Trophoblast cell (in vitro differentiated cells and primary cell): Measurements from ENCODE around the gene TRIM46.
"Not testable (repeated sequence)": the region's sequence is repeated elsewhere in the genome, so short reads cannot be mapped to it uniquely, and the experiment has no call there.

ENCODE experiments used
- DNase-seq, 2 donors: peaks; one replicate each; pipeline ENCODE4 v3.0.0-alpha.2; 2016
- H2AFZ ChIP-seq: 2 replicates; pipeline ENCODE4 v1.6.1; 2013; ENCODE audit warnings: low read length, moderate library complexity, mild to moderate bottlenecking; ENCODE audit not compliant: insufficient read depth, poor library complexity
- H2AK5ac ChIP-seq: 2 replicates; pipeline ENCODE4 v1.6.1; 2013; ENCODE audit warnings: mild to moderate bottlenecking, low read length
- H2BK120ac ChIP-seq: 2 replicates; pipeline ENCODE4 v1.6.1; 2013; ENCODE audit warnings: low read length, mild to moderate bottlenecking, moderate library complexity; ENCODE audit not compliant: insufficient read depth, poor library complexity
- H2BK12ac ChIP-seq: 2 replicates; pipeline ENCODE4 v1.6.1; 2013; ENCODE audit warnings: mild to moderate bottlenecking, low read length, moderate library complexity
- H2BK5ac ChIP-seq: 2 replicates; pipeline ENCODE4 v1.6.1; 2013; ENCODE audit warnings: low read length, low read depth, moderate library complexity, mild to moderate bottlenecking; ENCODE audit not compliant: poor library complexity
- H3K14ac ChIP-seq: 2 replicates; pipeline ENCODE4 v1.6.1; 2013; ENCODE audit warnings: mild to moderate bottlenecking, low read length
- H3K18ac ChIP-seq: 2 replicates; pipeline ENCODE4 v1.6.1; 2013; ENCODE audit warnings: mild to moderate bottlenecking, low read length
- H3K23ac ChIP-seq: 2 replicates; pipeline ENCODE4 v1.6.1; 2013; ENCODE audit warnings: low read length
- H3K27ac ChIP-seq: 2 replicates; pipeline ENCODE4 v1.5.1; 2013; ENCODE audit warnings: low read depth, mild to moderate bottlenecking, inconsistent platforms, low read length, moderate library complexity
- H3K27me3 ChIP-seq: 2 replicates; pipeline ENCODE4 v1.6.1; 2013; ENCODE audit warnings: inconsistent platforms, mild to moderate bottlenecking, low read length, moderate library complexity; ENCODE audit not compliant: insufficient read depth
- H3K36me3 ChIP-seq, 2 experiments: 1 replicate in 1 of 2; 2 replicates in 1 of 2; pipeline ENCODE4 v1.6.1; 2013; ENCODE audit warnings: low read length in 2 of 2, mild to moderate bottlenecking in 2 of 2, moderate library complexity in 1 of 2; ENCODE audit not compliant: insufficient read depth in 2 of 2, control insufficient read depth in 1 of 2
- H3K4ac ChIP-seq: 2 replicates; pipeline ENCODE4 v1.6.1; 2013; ENCODE audit warnings: low read depth, mild to moderate bottlenecking, low read length, moderate library complexity
- H3K4me1 ChIP-seq, 2 experiments: 1 replicate in 1 of 2; 2 replicates in 1 of 2; pipeline ENCODE4 v1.6.1; 2013; ENCODE audit warnings: low read length in 2 of 2, mild to moderate bottlenecking in 2 of 2, moderate library complexity in 1 of 2; ENCODE audit not compliant: insufficient read depth in 2 of 2, control insufficient read depth in 1 of 2
- H3K4me2 ChIP-seq: 2 replicates; pipeline ENCODE4 v1.6.1; 2013; ENCODE audit warnings: inconsistent platforms, mild to moderate bottlenecking, low read length, moderate library complexity
- H3K4me3 ChIP-seq: 2 replicates; pipeline ENCODE4 v1.5.1; 2013; ENCODE audit warnings: mild to moderate bottlenecking, low read depth, low read length, inconsistent platforms
- H3K79me1 ChIP-seq: one replicate; pipeline ENCODE4 v1.6.1; 2013; ENCODE audit warnings: low read length
- H3K79me2 ChIP-seq: 2 replicates; pipeline ENCODE4 v1.6.1; 2013; ENCODE audit warnings: low read length, mild to moderate bottlenecking; ENCODE audit not compliant: control insufficient read depth, insufficient read depth, poor library complexity
- H3K9ac ChIP-seq: 2 replicates; pipeline ENCODE4 v1.6.1; 2013; ENCODE audit warnings: mild to moderate bottlenecking, low read length
- H3K9me3 ChIP-seq: 2 replicates; pipeline ENCODE4 v1.6.1; 2013; ENCODE audit warnings: low read depth, mild to moderate bottlenecking, control low read depth, inconsistent platforms, low read length; ENCODE audit not compliant: insufficient read depth
- H4K12ac ChIP-seq: 2 replicates; pipeline ENCODE4 v1.6.1; 2013; ENCODE audit warnings: low read depth, mild to moderate bottlenecking, low read length, moderate library complexity
- H4K8ac ChIP-seq: 2 replicates; pipeline ENCODE4 v1.6.1; 2013; ENCODE audit warnings: low read depth, mild to moderate bottlenecking, low read length, moderate library complexity
- H4K91ac ChIP-seq: one replicate; pipeline ENCODE4 v1.6.1; 2013; ENCODE audit warnings: low read depth, mild to moderate bottlenecking, low read length, moderate library complexity
- WGBS: extraction: QIAGEN DNeasy Blood & Tissue Kit; methylation state at CpG from one replicate; pipeline ENCODE4 v1.1.7; 2013; ENCODE audit warnings: missing lambda C conversion rate; ENCODE audit not compliant: insufficient read length, insufficient coverage; ENCODE audit errors: extremely low coverage; 5-methylcytosine and 5-hydroxymethylcytosine counted together

Gene TRIM46

DNA sequence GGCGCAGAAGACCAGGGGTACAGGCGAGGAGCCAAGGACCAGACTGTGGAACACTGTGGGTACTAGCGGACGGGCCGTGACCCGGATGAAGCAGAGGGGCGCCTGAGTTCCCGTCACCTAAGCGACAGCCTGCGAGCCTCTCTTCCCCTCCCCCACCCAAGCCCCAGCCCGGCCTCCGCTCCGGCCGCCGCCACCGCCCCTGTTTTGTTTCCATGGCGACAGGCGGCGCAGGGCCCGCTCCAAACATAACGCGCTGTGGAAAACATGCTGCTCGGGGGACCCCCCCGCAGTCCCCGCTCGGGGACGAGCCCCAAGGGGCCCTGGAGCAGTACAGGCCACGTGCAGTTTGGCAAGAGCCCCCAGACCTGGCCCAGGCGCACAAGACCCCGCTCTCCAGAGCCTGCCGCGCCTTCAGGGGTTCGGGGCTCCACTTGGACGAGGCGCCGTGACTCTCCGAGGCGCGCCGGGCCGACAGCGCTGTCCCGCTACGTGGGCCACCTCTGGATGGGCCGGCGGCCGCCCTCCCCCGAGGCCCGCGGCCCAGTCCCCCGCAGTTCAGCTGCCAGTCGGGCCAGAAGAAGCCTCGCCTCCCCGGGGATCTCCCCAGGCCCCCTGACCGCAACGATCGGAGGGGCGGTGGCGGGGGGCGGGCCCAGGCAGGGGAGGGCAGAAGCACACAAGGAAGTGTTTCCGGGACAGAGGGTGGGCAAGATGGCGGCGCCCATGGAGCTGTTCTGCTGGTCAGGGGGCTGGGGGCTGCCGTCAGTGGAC is 35.1 kb downstream of the TRIM46 start, which contains the start of gene MTX1:
TSS of gene MTX1 (plus strand) at position 155 of the 771 bp plus-strand sequence. CDS start at position 265, 110 bp downstream.
- H3K79me1 ChIP-seq: peaks cover 18% of the 10 kb centered on the region

DNA sequence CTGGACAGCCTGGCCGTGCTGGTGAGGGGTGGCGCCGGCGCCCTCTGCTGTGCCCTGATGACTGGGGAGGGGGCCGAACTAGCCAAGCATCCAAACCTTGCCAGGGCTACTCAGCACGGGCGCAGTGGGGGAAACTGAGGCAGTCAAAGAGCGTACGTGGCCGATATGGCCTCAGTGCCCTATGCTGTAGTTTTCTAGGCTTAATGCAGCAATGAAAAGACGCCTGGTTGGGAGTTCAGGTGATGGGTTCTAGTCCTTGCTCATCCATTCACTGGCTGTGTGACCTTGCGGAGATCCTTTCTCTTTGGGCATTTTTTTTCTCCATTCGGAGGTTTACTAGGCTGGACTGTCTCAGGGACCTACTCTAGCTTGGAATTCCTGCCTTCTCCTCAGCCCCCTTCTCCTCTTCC is 35.7 kb downstream of the TRIM46 start:
- Histone ChIP-seq H3K14ac (peak overlapping the region; percentile 87), H3K27me3 (no peaks in the 10 kb centered on the region), H3K18ac (peak overlapping the region; percentile 71), H2AK5ac (peak overlapping the region; percentile 16), H3K23ac (no peak overlapping the region), H4K12ac (peak overlapping the region; percentile 67), H2BK12ac (no peak overlapping the region), H2BK5ac (peak overlapping the region; percentile 5), H2AFZ (peak overlapping the region; percentile 72), H3K36me3 (peaks cover 11 to 14% of the 10 kb centered on the region in 2 experiments), H4K91ac (peak overlapping the region; percentile 95), H3K27ac (no peak overlapping the region), H3K4me3 (peak overlapping the region; percentile 90), H3K79me2 (peaks cover 12% of the 10 kb centered on the region), H3K9ac (peak overlapping the region; percentile 71), H3K9me3 (no peaks in the 10 kb centered on the region), H3K4me1 (peaks cover 12 to 14% of the 10 kb centered on the region in 2 experiments), H3K4ac (peak overlapping the region; percentile 60), H3K79me1 (peaks cover 18% of the 10 kb centered on the region), H4K8ac (peak overlapping the region; percentile 89), H3K4me2 (peak overlapping the region; percentile 99), H2BK120ac (peak overlapping the region; percentile 28)
- no CpG with 5 or more reads among the region's 13 CpGs for WGBS
- DNase-seq: no peak

More for the DNA sequence above, 35.1 kb downstream of the TRIM46 start, which contains the start of gene MTX1:
- Histone ChIP-seq H2AFZ (peak within 1 kb of the TSS; percentile 94), H3K27me3 (no peaks in the 10 kb centered on the region), H4K8ac (peak within 1 kb of the TSS; percentile 95), H2BK12ac (peak within 1 kb of the TSS; percentile 89), H3K23ac (no peak within 1 kb of the TSS), H4K12ac (peak within 1 kb of the TSS; percentile 96), H3K4me3 (peak within 1 kb of the TSS; percentile 90), H3K4ac (peak within 1 kb of the TSS; percentile 98), H3K79me2 (peaks cover 12% of the 10 kb centered on the region), H2AK5ac (peak within 1 kb of the TSS; percentile 90), H3K14ac (peak within 1 kb of the TSS; percentile 97), H4K91ac (peak within 1 kb of the TSS; percentile 99), H3K4me1 (peaks cover 12 to 14% of the 10 kb centered on the region in 2 experiments), H3K36me3 (peaks cover 11 to 14% of the 10 kb centered on the region in 2 experiments), H2BK5ac (peak within 1 kb of the TSS; percentile 98), H3K27ac (peak within 1 kb of the TSS; percentile 77), H2BK120ac (peak within 1 kb of the TSS; percentile 97), H3K9ac (peak within 1 kb of the TSS; percentile 85), H3K18ac (peak within 1 kb of the TSS; percentile 98), H3K4me2 (peak within 1 kb of the TSS; percentile 99), H3K9me3 (no peaks in the 10 kb centered on the region)
- no CpG with 5 or more reads among the region's 64 CpGs for WGBS
- peak; percentile 80 to 83 for DNase-seq

DNA sequence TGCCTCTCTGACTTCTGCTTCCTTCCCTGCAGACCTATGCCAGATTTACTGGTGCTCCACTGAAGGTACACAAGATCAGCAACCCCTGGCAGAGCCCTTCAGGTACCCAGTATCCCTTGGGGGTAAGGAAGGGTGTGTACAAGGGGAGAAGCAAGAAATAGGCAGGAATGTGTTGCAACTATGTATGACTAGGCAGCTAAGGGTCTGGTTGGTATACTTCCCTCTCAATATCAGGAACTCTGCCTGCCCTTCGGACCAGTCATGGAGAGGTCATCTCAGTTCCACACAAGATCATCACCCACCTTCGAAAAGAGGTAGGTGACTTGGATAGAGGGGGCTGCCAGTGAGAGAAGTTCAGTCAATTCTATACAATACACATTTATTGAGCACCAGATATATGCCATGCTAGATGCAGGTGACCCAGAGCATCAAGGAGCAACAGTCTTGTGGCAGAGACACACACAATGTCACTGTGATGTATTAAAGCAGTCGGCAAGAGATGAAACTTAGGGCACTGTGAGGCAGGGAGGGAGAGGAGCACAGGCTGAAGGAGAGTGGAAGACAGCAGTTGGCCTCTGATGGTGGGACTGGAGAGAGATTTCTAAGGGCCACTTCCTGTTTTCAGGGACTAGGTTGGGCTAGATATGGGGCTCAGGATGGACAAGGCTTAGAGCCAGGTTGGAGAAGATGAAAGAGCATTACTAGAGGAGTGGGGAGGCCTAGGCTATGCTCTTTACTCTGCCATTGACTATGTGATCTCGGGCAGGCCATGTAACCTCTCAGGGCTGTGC is 36.9 kb downstream of the TRIM46 start:
- Histone ChIP-seq H3K79me1 (peaks cover 18% of the 10 kb centered on the region), H2BK12ac (no peak overlapping the region), H3K4me1 (peaks cover 12 to 14% of the 10 kb centered on the region in 2 experiments), H3K4me2 (no peak overlapping the region), H3K4ac (no peak overlapping the region), H3K9me3 (no peaks in the 10 kb centered on the region), H2BK120ac (no peak overlapping the region), H4K8ac (no peak overlapping the region), H3K79me2 (peaks cover 12% of the 10 kb centered on the region), H3K36me3 (peaks cover 13 to 15% of the 10 kb centered on the region in 2 experiments), H4K91ac (no peak overlapping the region), H3K23ac (no peak overlapping the region), H4K12ac (no peak overlapping the region), H3K4me3 (no peak overlapping the region), H3K9ac (no peak overlapping the region), H2AK5ac (no peak overlapping the region), H3K27me3 (no peaks in the 10 kb centered on the region), H2AFZ (no peak overlapping the region), H3K27ac (no peak overlapping the region), H3K14ac (no peak overlapping the region), H2BK5ac (no peak overlapping the region), H3K18ac (no peak overlapping the region)
- WGBS: no CpG with 5 or more reads among the region's 4 CpGs
- no peak for DNase-seq

- no CpG with 5 or more reads among the region's 13 CpGs for WGBS
- Histone ChIP-seq H3K36me3 (peaks cover 13 to 16% of the 10 kb centered on the region in 2 experiments), H3K79me2 (peaks cover 12% of the 10 kb centered on the region), H3K79me1 (peaks cover 18% of the 10 kb centered on the region), H3K4me1 (peaks cover 12 to 14% of the 10 kb centered on the region in 2 experiments)
- DNase-seq: peak in 1 of 2 donors; percentile 34
- H3K4me2 ChIP-seq, H3K14ac ChIP-seq, H4K91ac ChIP-seq, H2BK5ac ChIP-seq, H3K23ac ChIP-seq, H2AFZ ChIP-seq, H3K27ac ChIP-seq, H2BK12ac ChIP-seq, H3K4ac ChIP-seq, H3K18ac ChIP-seq, H4K8ac ChIP-seq, H4K12ac ChIP-seq, H3K9ac ChIP-seq, H3K4me3 ChIP-seq, H3K9me3 ChIP-seq, H2AK5ac ChIP-seq, H3K27me3 ChIP-seq, H2BK120ac ChIP-seq: not testable (repeated sequence)
Observed at GRCh38 chr1:155211381-155212050, 37.9 kb downstream of the TRIM46 start.
